HepG2 (cell line): Measurements from ENCODE around the gene BCL11B. TPM values are rescaled to one million over a fixed set of nuclear protein-coding genes. Genes with fewer than 3 reads are reported as not detected.

Experiments
- CC2D1A ChIP-seq: sonication (generic); formaldehyde crosslinking; IDR thresholded peaks from 2 replicates; pipeline ENCODE4 v1.8.1; 2023; ENCODE audit warnings: mild to moderate bottlenecking, missing genetic modification reagents
- CREB3 ChIP-seq: sonication (generic); formaldehyde crosslinking; IDR thresholded peaks from 2 replicates; pipeline ENCODE4 v1.5.0; 2020; ENCODE audit warnings: missing genetic modification reagents
- FOXA1 ChIP-seq, 2 experiments: fragments of 450-650 bp in 1 of 2; sonication (generic) in 1 of 2; formaldehyde crosslinking in 1 of 2; IDR thresholded peaks; 2 replicates each; pipeline versions ENCODE4 v1.4.0 to v1.6.1; 2016 to 2020; ENCODE audit warnings: missing genetic modification reagents in 1 of 2
- HOXA5 ChIP-seq: sonication (generic); formaldehyde crosslinking; IDR thresholded peaks from 2 replicates; pipeline ENCODE4 v1.4.0; 2020; ENCODE audit warnings: missing genetic modification reagents
- IKZF4 ChIP-seq: sonication (generic); formaldehyde crosslinking; IDR thresholded peaks from 2 replicates; pipeline ENCODE4 v1.5.1; 2020; ENCODE audit warnings: borderline replicate concordance, mild to moderate bottlenecking, low read depth, missing genetic modification reagents; ENCODE audit errors: not compliant biosample characterization
- KDM1A ChIP-seq: IDR thresholded peaks from 2 replicates; pipeline ENCODE4 v1.6.1; 2016; ENCODE audit warnings: missing compliant biosample characterization
- MATR3 ChIP-seq: sonication (generic); formaldehyde crosslinking; IDR thresholded peaks from 2 replicates; pipeline ENCODE4 v1.4.0; 2020; ENCODE audit warnings: missing genetic modification reagents
- MBNL3 ChIP-seq: fragments of 250-450 bp; sonication (Bioruptor Pico); conservative IDR thresholded peaks from 2 replicates; pipeline ENCODE4 v1.8.0; 2022; ENCODE audit warnings: mild to moderate bottlenecking, inconsistent platforms
- MIER3 ChIP-seq: IDR thresholded peaks from 2 replicates; pipeline ENCODE4 v1.6.1; 2016; ENCODE audit warnings: missing compliant biosample characterization, borderline replicate concordance
- MTA3 ChIP-seq: sonication (generic); formaldehyde crosslinking; IDR thresholded peaks from 2 replicates; pipeline ENCODE4 v1.4.0; 2020; ENCODE audit warnings: missing genetic modification reagents
- MZF1 ChIP-seq: sonication (generic); formaldehyde crosslinking; IDR thresholded peaks from 2 replicates; pipeline ENCODE4 v1.8.1; 2023; ENCODE audit warnings: mild to moderate bottlenecking, missing genetic modification reagents, borderline replicate concordance
- POGZ ChIP-seq: sonication (generic); formaldehyde crosslinking; IDR thresholded peaks from 2 replicates; pipeline ENCODE4 v1.4.0; 2020; ENCODE audit warnings: mild to moderate bottlenecking, missing genetic modification reagents
- POLR2AphosphoS2 ChIP-seq: IDR thresholded peaks from 2 replicates; pipeline ENCODE4 v1.6.1; 2011; ENCODE audit warnings: low read depth, low read length, improper control_type of control experiment
- PRDM15 ChIP-seq: sonication (generic); formaldehyde crosslinking; IDR thresholded peaks from 2 replicates; pipeline ENCODE4 v1.4.0; 2020; ENCODE audit warnings: missing genetic modification reagents
- RXRB ChIP-seq: IDR thresholded peaks from 2 replicates; pipeline ENCODE4 v1.6.1; 2016; ENCODE audit warnings: borderline replicate concordance, missing genetic modification reagents, missing compliant biosample characterization
- YEATS4 ChIP-seq: sonication (generic); formaldehyde crosslinking; IDR thresholded peaks from 2 replicates; pipeline ENCODE4 v1.4.0; 2020; ENCODE audit warnings: missing genetic modification reagents, borderline replicate concordance
- ZBTB7B ChIP-seq: sonication (generic); formaldehyde crosslinking; IDR thresholded peaks from 2 replicates; pipeline ENCODE4 v1.4.0; 2020; ENCODE audit warnings: missing genetic modification reagents
- ZNF432 ChIP-seq: sonication (generic); formaldehyde crosslinking; IDR thresholded peaks from 2 replicates; pipeline ENCODE4 v1.5.0; 2020; ENCODE audit warnings: missing genetic modification reagents, mild to moderate bottlenecking, borderline replicate concordance
- ZNF75D ChIP-seq: sonication (generic); formaldehyde crosslinking; IDR thresholded peaks from 2 replicates; pipeline ENCODE4 v1.8.1; 2023; ENCODE audit warnings: missing genetic modification reagents, mild to moderate bottlenecking, borderline replicate concordance
- polyA plus RNA-seq, 8 experiments: library from polyadenylated mRNA; depleted of rRNA in 3 of 8; stranded (reverse) in 7 of 8; unstranded in 1 of 8; fragments of >200 nt; fragmentation: Illumina TruSeq in 4 of 8; extraction: Trizol in 4 of 8; gene quantifications; 2 replicates each; pipeline versions ENCODE4 v1.2.1 to v1.2.3, GENCODE V29; 2011 to 2016; ENCODE audit warnings: low read depth in 4 of 8, missing spikeins in 1 of 8, mixed read lengths in 1 of 8; ENCODE audit not compliant: insufficient read depth in 1 of 8
- total RNA-seq, 5 experiments: library from RNA; depleted of rRNA; stranded (reverse); fragments of >200 nt; fragmentation: Illumina TruSeq; extraction: Trizol; gene quantifications; 2 replicates each; pipeline ENCODE4 v1.2.3, GENCODE V29; 2016; ENCODE audit warnings: low read depth in 1 of 5
- TF ChIP-seq, protein P1 (sequence below): sonication (generic); formaldehyde crosslinking; IDR thresholded peaks from 2 replicates; pipeline ENCODE4 v1.4.0; 2020; ENCODE audit warnings: mild to moderate bottlenecking, missing genetic modification reagents
- TF ChIP-seq, protein P2 (sequence below): sonication (generic); formaldehyde crosslinking; IDR thresholded peaks from 2 replicates; pipeline ENCODE4 v1.4.0; 2020; ENCODE audit warnings: missing genetic modification reagents

The BCL11B gene
- total and polyA plus RNA-seq, 2 of the 13 experiments (the other 11 are each of a cell fraction or from before 2014, with no cell fraction given): not detected

- peak; percentile 82 for TF ChIP-seq RXRB (CRISPR knock-in tag)
- no peak for TF ChIP-seq FOXA1 (IDR thresholded peaks at IDR 0.05)
- no peak for TF ChIP-seq FOXA1 (CRISPR knock-in tag; IDR thresholded peaks at IDR 0.05)
- TF ChIP-seq, protein P1, sequence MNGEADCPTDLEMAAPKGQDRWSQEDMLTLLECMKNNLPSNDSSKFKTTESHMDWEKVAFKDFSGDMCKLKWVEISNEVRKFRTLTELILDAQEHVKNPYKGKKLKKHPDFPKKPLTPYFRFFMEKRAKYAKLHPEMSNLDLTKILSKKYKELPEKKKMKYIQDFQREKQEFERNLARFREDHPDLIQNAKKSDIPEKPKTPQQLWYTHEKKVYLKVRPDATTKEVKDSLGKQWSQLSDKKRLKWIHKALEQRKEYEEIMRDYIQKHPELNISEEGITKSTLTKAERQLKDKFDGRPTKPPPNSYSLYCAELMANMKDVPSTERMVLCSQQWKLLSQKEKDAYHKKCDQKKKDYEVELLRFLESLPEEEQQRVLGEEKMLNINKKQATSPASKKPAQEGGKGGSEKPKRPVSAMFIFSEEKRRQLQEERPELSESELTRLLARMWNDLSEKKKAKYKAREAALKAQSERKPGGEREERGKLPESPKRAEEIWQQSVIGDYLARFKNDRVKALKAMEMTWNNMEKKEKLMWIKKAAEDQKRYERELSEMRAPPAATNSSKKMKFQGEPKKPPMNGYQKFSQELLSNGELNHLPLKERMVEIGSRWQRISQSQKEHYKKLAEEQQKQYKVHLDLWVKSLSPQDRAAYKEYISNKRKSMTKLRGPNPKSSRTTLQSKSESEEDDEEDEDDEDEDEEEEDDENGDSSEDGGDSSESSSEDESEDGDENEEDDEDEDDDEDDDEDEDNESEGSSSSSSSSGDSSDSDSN (CRISPR knock-in tag): peak; percentile 47; the same call in 1 of the 2 replicates
- TF ChIP-seq MZF1: no peak
- TF ChIP-seq ZNF75D (CRISPR knock-in tag): no peak
- TF ChIP-seq MBNL3 (CRISPR knock-in tag): no peak
- no peak for TF ChIP-seq ZNF432 (CRISPR knock-in tag)
- TF ChIP-seq, protein P2, sequence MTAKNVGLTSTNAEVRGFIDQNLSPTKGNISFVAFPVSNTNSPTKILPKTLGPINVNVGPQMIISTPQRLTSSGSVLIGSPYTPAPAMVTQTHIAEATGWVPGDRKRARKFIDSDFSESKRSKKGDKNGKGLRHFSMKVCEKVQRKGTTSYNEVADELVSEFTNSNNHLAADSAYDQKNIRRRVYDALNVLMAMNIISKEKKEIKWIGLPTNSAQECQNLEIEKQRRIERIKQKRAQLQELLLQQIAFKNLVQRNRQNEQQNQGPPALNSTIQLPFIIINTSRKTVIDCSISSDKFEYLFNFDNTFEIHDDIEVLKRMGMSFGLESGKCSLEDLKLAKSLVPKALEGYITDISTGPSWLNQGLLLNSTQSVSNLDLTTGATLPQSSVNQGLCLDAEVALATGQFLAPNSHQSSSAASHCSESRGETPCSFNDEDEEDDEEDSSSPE (CRISPR knock-in tag): no peak; the same call in 1 of the 2 replicates
- peak; percentile 66; the same call in 1 of the 2 replicates for TF ChIP-seq ZBTB7B
- TF ChIP-seq CREB3: 0 out of 2 replicates have a peak, but pooled peaks have one; percentile 38
- peak; percentile 45; the same call in 1 of the 2 replicates for TF ChIP-seq YEATS4 (CRISPR knock-in tag)
- TF ChIP-seq CC2D1A (CRISPR knock-in tag): no peak
- TF ChIP-seq IKZF4: no peak
- TF ChIP-seq HOXA5 (CRISPR knock-in tag): no peak
- no peak for TF ChIP-seq MATR3 (CRISPR knock-in tag)
- TF ChIP-seq POLR2AphosphoS2: no peak
- peak; percentile 96 for TF ChIP-seq PRDM15
- no peak for TF ChIP-seq MIER3 (CRISPR knock-in tag)
- no peak for TF ChIP-seq POGZ (CRISPR knock-in tag)
- no peak for TF ChIP-seq MTA3 (CRISPR knock-in tag)
- no peak for TF ChIP-seq KDM1A (CRISPR knock-in tag)
Measured at GRCh38 chr14:99274346-99275221, 2.6 kb upstream of the BCL11B start (continued).
